GM18907 (cell line): ENCODE data around the gene HIVEP3.

Source experiments
- ATAC-seq: cut with Tn5 transposase; IDR thresholded peaks from one replicate; pipeline ENCODE4 v1.9.1; 2021; ENCODE audit warnings: mild to moderate bottlenecking, moderate library complexity; ENCODE audit not compliant: unreplicated experiment

HIVEP3 gene

DNA sequence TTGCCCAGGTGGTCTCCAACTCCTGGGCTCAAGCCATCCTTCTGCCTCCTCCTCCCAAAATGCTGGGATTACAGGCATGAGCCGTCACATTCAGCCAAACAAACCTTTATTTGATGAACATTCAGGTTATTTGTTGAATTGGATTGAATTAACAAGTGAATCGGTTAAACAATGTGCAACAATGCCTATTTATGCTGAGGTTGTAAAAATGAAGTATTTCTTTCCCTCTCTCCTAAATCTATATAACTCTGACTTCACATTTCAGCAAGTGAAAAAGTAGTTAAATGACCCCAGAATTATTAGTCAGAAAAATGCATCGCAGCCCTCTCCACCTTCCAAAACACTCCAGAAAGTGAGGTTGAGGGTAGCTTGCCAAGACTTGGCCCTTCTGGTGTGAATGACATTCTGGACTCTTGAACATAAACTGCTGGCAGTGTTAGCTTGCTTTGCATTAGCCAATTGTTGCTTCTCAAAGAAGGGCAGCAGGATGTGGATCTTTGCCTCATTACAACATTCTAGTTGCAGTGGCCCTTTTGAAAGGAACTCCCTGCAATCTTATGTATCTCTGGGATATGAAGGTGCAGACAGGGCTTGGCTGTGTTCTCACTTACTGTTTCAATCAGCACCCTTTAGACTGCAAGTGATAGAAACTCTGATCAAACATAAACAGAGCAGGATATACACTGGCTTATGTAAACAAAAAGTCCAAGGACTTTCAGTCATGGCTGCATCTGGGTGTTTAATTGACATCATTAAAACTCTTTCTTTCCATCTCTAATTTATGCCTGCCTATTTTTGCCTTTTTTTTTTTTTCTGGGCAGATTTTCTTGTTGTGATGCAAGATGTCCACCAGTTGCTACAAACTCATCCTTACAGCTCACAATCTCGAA is 456.7 kb downstream of the HIVEP3 start:
- no peak for ATAC-seq

DNA sequence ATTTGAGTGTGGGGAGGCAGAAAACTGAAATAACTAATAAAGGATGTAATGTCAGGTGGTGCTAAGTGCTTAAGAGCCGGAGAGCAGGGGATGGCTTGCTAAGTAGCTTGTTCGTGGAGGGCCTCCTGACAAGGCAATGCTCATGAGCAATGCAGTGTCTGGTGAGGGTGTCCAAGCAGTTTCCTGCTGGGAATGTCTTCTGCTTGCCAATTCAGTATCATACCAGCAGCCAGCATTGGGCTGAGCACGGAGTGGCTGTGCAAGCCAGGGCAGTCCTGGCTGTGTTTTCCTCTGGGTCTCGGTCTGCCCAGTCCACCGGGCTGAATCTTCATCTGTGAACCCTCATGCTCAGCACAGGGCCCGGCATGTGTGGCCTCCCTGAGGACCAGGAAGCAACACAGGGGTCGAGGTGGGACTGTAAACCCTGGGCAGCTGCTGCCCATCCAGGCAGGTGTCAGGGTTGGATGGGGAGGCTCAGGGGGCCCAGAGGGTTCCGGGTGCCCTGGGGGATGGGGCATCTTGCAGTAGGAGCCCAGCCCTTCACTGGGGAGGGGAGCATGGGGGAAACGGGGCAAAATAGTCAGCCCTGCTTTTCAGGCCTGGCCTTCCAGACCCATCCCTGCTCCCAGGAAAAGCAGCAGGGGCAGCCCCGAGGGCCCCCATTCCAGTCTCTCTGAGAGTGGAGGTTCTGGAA is 461.7 kb downstream of the HIVEP3 start:
- no peak for ATAC-seq
